GM19372 (cell line): ENCODE measurements around the gene NR2C1.
"Not testable (repeated sequence)": the region's sequence is repeated elsewhere in the genome, so short reads cannot be mapped to it uniquely, and the experiment has no call there.

Experiments used
- ATAC-seq: cut with Tn5 transposase; IDR thresholded peaks from one replicate; pipeline ENCODE4 v1.9.1; 2021; ENCODE audit warnings: mild to moderate bottlenecking, low read depth, moderate library complexity; ENCODE audit not compliant: unreplicated experiment

Gene NR2C1

GRCh38 chr12:95072900-95073697, at the start of gene NR2C1:
TSS of gene NR2C1 (minus strand) at chr12:95073618. CDS start at chr12:95067384, 6,234 bp downstream.
- ATAC-seq: peak; percentile 90

DNA sequence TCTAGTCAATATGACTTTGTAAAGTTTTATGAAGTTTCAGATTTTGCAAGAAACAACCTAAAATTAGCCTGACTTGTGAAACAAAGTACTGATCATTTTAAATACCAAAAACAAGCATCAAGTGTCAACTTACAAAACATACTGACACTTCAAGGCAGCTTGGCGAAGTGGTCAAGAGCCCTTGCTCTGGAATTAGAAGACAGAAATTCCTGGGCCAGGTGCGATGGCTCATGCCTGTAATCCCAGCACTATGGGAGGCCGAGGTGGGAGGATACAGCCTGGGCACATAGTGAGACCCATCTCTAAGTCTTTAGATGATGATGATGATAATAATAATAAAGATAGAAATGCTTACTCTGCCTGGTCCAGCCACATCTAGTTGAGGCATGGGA, 45.4 kb upstream of the NR2C1 start:
- no peak for ATAC-seq

DNA sequence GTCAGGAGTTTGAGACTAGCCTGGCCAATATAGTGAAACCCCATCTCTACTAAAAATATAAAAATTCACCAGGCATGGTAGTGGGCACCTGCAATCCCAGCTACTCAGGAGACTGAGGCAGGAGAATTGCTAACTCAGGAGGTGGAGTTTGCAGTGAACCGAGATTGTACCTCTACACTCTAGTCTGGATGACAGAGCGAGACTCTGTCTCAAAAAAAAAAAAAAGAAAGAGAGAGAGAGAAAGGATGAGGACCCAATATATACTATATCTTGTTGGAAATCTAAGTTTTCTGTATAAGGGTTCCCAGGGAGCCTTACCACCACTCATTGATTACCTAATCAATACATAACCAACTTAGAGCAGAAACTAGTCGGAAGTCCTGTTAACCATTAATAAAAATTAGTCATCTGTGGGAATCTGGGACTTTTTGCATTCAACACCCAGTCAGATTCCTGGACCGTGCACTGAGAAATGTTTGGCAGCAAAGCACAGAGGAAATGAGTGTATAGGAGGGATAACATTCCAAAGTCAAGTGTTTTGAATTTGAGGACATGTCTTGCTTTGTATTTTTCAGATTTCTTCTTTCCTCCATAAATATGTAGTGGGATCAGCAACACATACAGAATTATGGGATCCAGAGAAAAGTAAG, 44.8 kb upstream of the NR2C1 start:
- ATAC-seq: no peak

- ATAC-seq: peak; percentile 62
Observed at GRCh38 chr12:95117178-95117599, 43.8 kb upstream of the NR2C1 start.

DNA sequence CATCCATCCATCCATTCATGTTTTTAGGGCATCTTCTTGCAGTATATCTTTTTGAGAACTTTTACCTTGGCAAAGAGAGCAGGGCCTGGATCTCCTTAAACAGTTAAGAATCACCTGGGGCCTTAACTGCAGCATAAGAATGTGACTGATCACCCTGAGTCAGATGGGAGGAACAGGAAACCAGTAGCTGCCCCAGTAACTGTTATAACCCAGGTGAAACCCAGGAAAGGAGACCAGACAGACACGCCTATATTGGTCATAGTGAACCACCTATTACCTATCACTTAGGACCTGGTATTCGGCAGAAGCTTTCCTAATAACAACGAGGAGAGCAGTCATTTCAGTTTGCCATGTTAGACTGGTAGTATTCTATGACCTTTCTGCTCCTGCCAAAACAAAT, 43.4 kb upstream of the NR2C1 start:
- peak; percentile 34 for ATAC-seq

GRCh38 chr12:95116341-95116740, 42.9 kb upstream of the NR2C1 start:
- ATAC-seq: no peak

GRCh38 chr12:95115641-95116040, 42.2 kb upstream of the NR2C1 start:
- no peak for ATAC-seq

GRCh38 chr12:95114766-95115405, 41.5 kb upstream of the NR2C1 start:
- ATAC-seq: no peak

GRCh38 chr12:95107362-95107761, 33.9 kb upstream of the NR2C1 start:
- ATAC-seq: no peak

DNA sequence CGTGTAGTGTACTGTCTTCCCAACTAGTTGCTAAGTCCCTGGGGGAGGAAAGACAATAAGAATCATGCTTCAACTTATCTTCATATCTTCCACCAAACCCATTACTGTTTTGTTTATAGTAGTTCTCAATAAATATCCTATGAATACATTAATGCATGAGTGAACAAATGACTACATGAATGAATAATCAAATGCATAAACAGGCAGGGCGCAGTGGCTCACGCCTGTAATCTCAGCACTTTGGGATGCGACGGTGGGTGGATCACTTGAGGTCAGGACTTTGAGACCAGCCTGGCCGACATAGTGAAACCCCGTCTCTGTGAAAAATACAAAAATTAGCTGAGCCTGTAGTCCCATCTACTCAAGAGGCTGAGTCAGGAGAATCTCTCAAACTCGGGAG, 32.1 kb upstream of the NR2C1 start:
- ATAC-seq: no peak

DNA sequence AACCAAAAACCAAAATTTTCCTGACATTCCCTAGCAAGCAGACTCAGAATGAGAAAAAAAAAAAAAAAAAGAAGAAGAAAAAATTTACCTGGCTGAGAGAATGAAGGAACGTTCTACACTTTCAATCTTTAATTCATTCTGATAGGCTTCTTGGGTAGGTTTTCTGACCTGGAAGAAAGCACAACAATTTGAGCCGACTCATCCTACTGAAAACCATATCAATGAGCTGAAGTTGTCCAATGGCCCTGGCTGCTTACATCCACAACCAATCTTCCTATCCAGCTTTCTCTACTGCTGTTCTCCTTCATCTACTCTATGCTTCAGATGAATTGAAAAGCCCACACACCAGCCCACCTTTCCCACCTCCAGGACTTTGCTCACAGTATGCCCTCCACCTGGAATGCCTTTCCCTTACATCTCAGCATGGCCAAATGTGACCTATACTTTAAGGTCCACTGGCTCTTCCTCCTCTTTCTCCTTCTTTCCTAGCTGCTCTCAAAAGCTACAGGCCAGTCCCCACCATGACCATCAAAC, 31.6 kb upstream of the NR2C1 start:
- ATAC-seq: no peak

DNA sequence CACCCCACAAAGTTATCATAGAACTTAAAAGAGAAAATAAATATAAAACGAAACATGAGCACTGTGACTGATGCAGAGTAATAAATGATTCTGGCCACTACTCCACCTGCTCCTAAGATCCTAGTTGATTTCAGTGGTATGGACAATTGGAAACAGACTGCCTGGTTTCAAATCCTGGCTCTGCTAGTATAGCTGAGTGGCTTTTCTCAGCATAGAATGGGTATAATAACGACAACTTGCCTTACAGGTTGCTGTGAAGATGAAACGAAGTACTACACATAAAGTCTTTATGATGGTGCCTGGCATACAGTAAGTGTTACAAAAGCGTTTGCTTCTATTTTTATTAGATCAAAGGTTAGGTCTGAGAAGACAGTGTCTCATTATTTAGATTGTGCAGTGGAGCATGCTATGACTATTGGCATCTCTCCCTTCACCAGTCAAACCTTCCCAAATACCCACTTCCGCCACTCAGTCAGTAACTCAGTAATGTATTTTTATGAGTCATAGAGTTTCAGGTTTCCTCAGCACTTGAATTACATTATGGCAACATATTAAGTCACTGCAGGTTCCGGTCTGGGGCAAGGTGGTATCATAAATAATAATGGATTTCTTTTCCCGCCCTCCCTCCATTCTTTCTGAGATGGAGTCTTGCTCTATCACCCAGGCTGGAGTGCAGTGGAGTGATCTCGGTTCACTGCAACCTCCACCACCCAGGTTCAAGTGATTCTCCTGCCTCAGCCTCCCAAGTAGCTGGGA, 29.7 kb upstream of the NR2C1 start:
- ATAC-seq: peak; percentile 94

DNA sequence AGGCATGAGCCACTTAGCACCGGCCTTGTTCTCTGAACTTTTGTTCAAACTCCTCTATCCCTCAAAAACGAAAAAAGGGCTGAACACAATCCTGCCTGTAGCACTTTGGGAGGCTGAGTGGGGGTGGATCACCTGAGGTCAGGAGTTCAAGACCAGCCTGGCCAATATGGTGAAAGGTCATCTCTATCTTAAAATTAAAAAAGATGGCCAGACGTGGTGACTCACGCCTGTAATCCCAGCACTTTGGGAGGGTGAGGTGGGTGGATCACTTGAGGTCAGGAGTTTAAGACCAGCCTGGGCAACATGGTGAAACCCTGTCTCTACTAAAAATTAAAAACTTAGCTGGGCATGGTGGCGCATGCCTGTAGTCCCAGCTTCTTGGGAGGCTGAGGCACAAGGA, 28.5 kb upstream of the NR2C1 start:
- ATAC-seq: not testable (repeated sequence)

- no peak for ATAC-seq
Observed at GRCh38 chr12:95100264-95101190, 27.1 kb upstream of the NR2C1 start.

GRCh38 chr12:95099270-95099790, 25.9 kb upstream of the NR2C1 start:
- no peak for ATAC-seq

GRCh38 chr12:95096852-95097251, 23.4 kb upstream of the NR2C1 start:
- ATAC-seq: no peak

DNA sequence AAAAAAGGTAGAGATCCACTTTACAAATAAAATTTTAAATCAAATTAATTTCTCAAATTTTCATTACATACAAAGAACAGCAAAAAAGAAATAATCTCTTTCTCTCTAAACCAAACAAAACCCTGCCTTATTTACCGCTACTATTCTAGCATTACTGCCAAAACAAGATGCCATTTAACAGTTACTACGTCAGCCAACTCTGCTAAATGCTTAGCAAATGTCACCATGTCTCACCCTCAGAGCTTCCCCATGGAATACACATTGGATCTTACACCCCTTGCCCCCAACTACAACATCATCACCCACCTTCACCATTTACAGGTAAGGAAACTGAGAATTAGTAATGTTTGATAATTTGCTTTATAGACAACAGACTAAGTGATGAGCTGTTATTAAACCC, 23.0 kb upstream of the NR2C1 start:
- no peak for ATAC-seq

- ATAC-seq: not testable (repeated sequence)
Observed at GRCh38 chr12:95095866-95096265, 22.4 kb upstream of the NR2C1 start.

GRCh38 chr12:95089462-95089861, 16.0 kb upstream of the NR2C1 start:
- ATAC-seq: no peak
